HG02870 (cell line): Measurements from ENCODE around the gene PPP1R18.
A peak's percentile ranks its signal among the peaks of the same experiment; 100 is the strongest.

ENCODE experiments used
- ATAC-seq: cut with Tn5 transposase; IDR thresholded peaks from one replicate; pipeline ENCODE4 v1.9.1; 2021; ENCODE audit warnings: mild to moderate bottlenecking, moderate library complexity; ENCODE audit not compliant: unreplicated experiment

PPP1R18 gene

GRCh38 chr6:30689022-30689865 lies 2.8 kb upstream of the PPP1R18 start:
- no peak for ATAC-seq

- no peak for ATAC-seq
Observed at GRCh38 chr6:30688569-30688968, 2.1 kb upstream of the PPP1R18 start.

- no peak for ATAC-seq
Observed at GRCh38 chr6:30687659-30688431, 1.4 kb upstream of the PPP1R18 start.

- peak; percentile 39 for ATAC-seq
Observed at GRCh38 chr6:30686908-30687658, 638 bp upstream of the PPP1R18 start.

- ATAC-seq: no peak
Observed at GRCh38 chr6:30685157-30686008, 1.1 kb downstream of the PPP1R18 start.

GRCh38 chr6:30684386-30685156 lies 1.9 kb downstream of the PPP1R18 start:
- no peak for ATAC-seq

- ATAC-seq: no peak
Observed at GRCh38 chr6:30683980-30684338, 2.5 kb downstream of the PPP1R18 start.

GRCh38 chr6:30683183-30683979 lies 3.1 kb downstream of the PPP1R18 start:
- no peak for ATAC-seq

GRCh38 chr6:30682143-30683117 lies 4.0 kb downstream of the PPP1R18 start:
- ATAC-seq: peak; percentile 39

- no peak for ATAC-seq
Observed at GRCh38 chr6:30681766-30682142, 4.7 kb downstream of the PPP1R18 start.

GRCh38 chr6:30679765-30680535 lies 6.5 kb downstream of the PPP1R18 start:
- ATAC-seq: no peak

GRCh38 chr6:30678964-30679726 lies 7.3 kb downstream of the PPP1R18 start:
- ATAC-seq: peak; percentile 37

GRCh38 chr6:30676660-30677285 lies 9.7 kb downstream of the PPP1R18 start:
- no peak for ATAC-seq

GRCh38 chr6:30672445-30673253 lies 13.8 kb downstream of the PPP1R18 start, which contains the start of gene DHX16:
Gene DHX16 (minus strand): TSS chr6:30673006. CDS start chr6:30672841, 165 bp downstream.
- ATAC-seq: peak; percentile 71
